Lower lobe of right lung (tissue), 2 donors: Measurements from ENCODE around the gene ATMIN. TPM values are rescaled to one million over a fixed set of nuclear protein-coding genes. Genes with fewer than 3 reads are reported as not detected.

Experiments
- ATAC-seq, 2 donors: fragments of 200-7000 bp; cut with Tn5 transposase; one replicate each; pipeline ENCODE4 v1.9.1; 2020 to 2022; ENCODE audit warnings: mild to moderate bottlenecking in 2 of 2, moderate library complexity in 2 of 2
- DNase-seq: peaks from one replicate; pipeline ENCODE4 v3.0.0-alpha.2; 2020
- H3K27ac ChIP-seq: fragments of 200-600 bp; one replicate; pipeline ENCODE4 v1.8.0; 2022
- H3K27me3 ChIP-seq: fragments of 200-600 bp; one replicate; pipeline ENCODE4 v1.8.0; 2022; ENCODE audit warnings: low read depth
- H3K36me3 ChIP-seq: fragments of 200-600 bp; one replicate; pipeline ENCODE4 v1.8.0; 2022; ENCODE audit warnings: mild to moderate bottlenecking
- H3K4me1 ChIP-seq: fragments of 200-600 bp; one replicate; pipeline ENCODE4 v1.8.0; 2022
- H3K4me3 ChIP-seq: fragments of 200-600 bp; one replicate; pipeline ENCODE4 v1.8.0; 2022; ENCODE audit warnings: mild to moderate bottlenecking
- H3K9me3 ChIP-seq: fragments of 200-600 bp; one replicate; pipeline ENCODE4 v1.8.0; 2022
- CTCF ChIP-seq: fragments of 200-600 bp; IDR thresholded peaks from one replicate; pipeline ENCODE4 v1.8.0; 2022; ENCODE audit warnings: antibody characterized with exemption, mild to moderate bottlenecking
- intact Hi-C: fragments of 100-400 bp; cut with DNase I; formaldehyde crosslinking; loops from one replicate; pipeline ENCODE4 v1.11.0; 2022
- total RNA-seq: library from RNA; stranded (reverse); fragmentation: NEBNext Ultra II Directional; extraction: Animal tissue kit (Norgen Biotek cat#: 25700); gene quantifications from one replicate; pipeline ENCODE4 v1.2.1, GENCODE V29; 2021
- donor health status: DM: no; HTN: yes; CAD: no; lungs with severe emphysema.

Gene ATMIN
- total RNA-seq, 1 donor from 2014 or later: 29.7 TPM

- DNase-seq: peak; percentile 98
- Histone ChIP-seq H3K4me1 (peaks cover 11% of the 10 kb centered on the region), H3K9me3 (no peaks in the 10 kb centered on the region), H3K27ac (peak within 1 kb of the TSS; percentile 99), H3K27me3 (no peaks in the 10 kb centered on the region), H3K36me3 (no peaks in the 10 kb centered on the region), H3K4me3 (peak within 1 kb of the TSS; percentile 82)
- intact Hi-C loops: no loop called here
- peak; percentile 99 for ATAC-seq
- TF ChIP-seq CTCF: no peak
Observed at GRCh38 chr16:81077076-81077940, 41.7 kb downstream of the ATMIN start, which contains the start of gene C16orf46. Gene C16orf46, minus strand, starts transcription at chr16:81077238. Its CDS starts 13,283 bp downstream, at chr16:81063955.

GRCh38 chr16:81080233-81080632 lies 44.6 kb downstream of the ATMIN start:
- peaks cover 11% of the 10 kb centered on the region for H3K4me1 ChIP-seq
- no peak for ATAC-seq

GRCh38 chr16:81081014-81081413 lies 45.4 kb downstream of the ATMIN start:
- intact Hi-C loops: no loop called here
- no peak overlapping the region for H3K27ac ChIP-seq
- H3K4me3 ChIP-seq: no peak overlapping the region
- H3K4me1 ChIP-seq: peaks cover 11% of the 10 kb centered on the region
- H3K9me3 ChIP-seq: no peaks in the 10 kb centered on the region
- H3K36me3 ChIP-seq: peaks cover 5% of the 10 kb centered on the region
- no peak for TF ChIP-seq CTCF
- DNase-seq: no peak
- no peak for ATAC-seq
- no peaks in the 10 kb centered on the region for H3K27me3 ChIP-seq

More at GRCh38 chr16:81080233-81080632, 44.6 kb downstream of the ATMIN start:
- Histone ChIP-seq H3K36me3 (peaks cover 5% of the 10 kb centered on the region), H3K27ac (no peak overlapping the region), H3K27me3 (no peaks in the 10 kb centered on the region), H3K9me3 (no peaks in the 10 kb centered on the region), H3K4me3 (no peak overlapping the region)
- no peak for TF ChIP-seq CTCF
- intact Hi-C loops: no loop called here
- no peak for DNase-seq

GRCh38 chr16:81088836-81089235 lies 53.2 kb downstream of the ATMIN start:
- DNase-seq (no peak), ATAC-seq (no peak)
- Histone ChIP-seq H3K4me1 (no peaks in the 10 kb centered on the region), H3K4me3 (no peak overlapping the region), H3K27me3 (no peaks in the 10 kb centered on the region), H3K36me3 (peaks cover 5% of the 10 kb centered on the region), H3K27ac (no peak overlapping the region), H3K9me3 (no peaks in the 10 kb centered on the region)
- no peak for TF ChIP-seq CTCF
- intact Hi-C loops: no loop called here

GRCh38 chr16:81094771-81095251 lies 59.2 kb downstream of the ATMIN start:
- Histone ChIP-seq H3K27me3 (no peaks in the 10 kb centered on the region), H3K27ac (no peak overlapping the region), H3K4me1 (peaks cover 16% of the 10 kb centered on the region), H3K4me3 (peak overlapping the region; percentile 90), H3K36me3 (no peaks in the 10 kb centered on the region), H3K9me3 (no peaks in the 10 kb centered on the region)
- no peak for TF ChIP-seq CTCF
- ATAC-seq: no peak
- intact Hi-C loops: no loop called here
- no peak for DNase-seq
